Kidney (tissue), 14 donors: ENCODE data around the gene CLCNKA. TPM values are rescaled to one million over a fixed set of nuclear protein-coding genes. Genes with fewer than 3 reads are reported as not detected.

Source experiments
- DNase-seq, 5 donors: peaks; one replicate each; pipeline ENCODE4 v3.0.0-alpha.2; 2013 to 2020
- FAIRE-seq: peaks from 2 replicates; lab custom pipeline; 2012; peaks lifted over from hg19 to GRCh38; lab: Jason Lieb, UNC
- H3K27ac ChIP-seq, 2 donors: one replicate each; pipeline ENCODE4 v1.7.0; 2013; ENCODE audit warnings: low read depth in 2 of 2, low read length in 2 of 2, inconsistent platforms in 1 of 2
- H3K27me3 ChIP-seq: one replicate; pipeline ENCODE4 v1.7.1; 2013; ENCODE audit warnings: low read length, inconsistent platforms; ENCODE audit not compliant: control insufficient read depth, insufficient read depth
- H3K36me3 ChIP-seq, 3 donors: one replicate each; pipeline versions ENCODE4 v1.7.0 to v1.7.1; 2013; ENCODE audit warnings: low read length in 3 of 3, control low read depth in 1 of 3, inconsistent platforms in 1 of 3; ENCODE audit not compliant: insufficient read depth in 3 of 3, control insufficient read depth in 2 of 3
- H3K4me1 ChIP-seq, 3 donors: one replicate each; pipeline versions ENCODE4 v1.7.0 to v1.7.1; 2013; ENCODE audit warnings: low read length in 3 of 3, inconsistent platforms in 1 of 3, low read depth in 1 of 3; ENCODE audit not compliant: control insufficient read depth in 2 of 3, insufficient read depth in 2 of 3
- H3K4me3 ChIP-seq, 3 donors: one replicate each; pipeline versions ENCODE4 v1.7.0 to v1.8.1; 2013; ENCODE audit warnings: low read length in 3 of 3, control low read depth in 1 of 3, inconsistent platforms in 1 of 3
- H3K9ac ChIP-seq, 3 donors: one replicate each; pipeline versions ENCODE4 v1.7.0 to v1.7.1; 2013; ENCODE audit warnings: low read length in 3 of 3, control low read depth in 1 of 3, inconsistent platforms in 1 of 3
- H3K9me3 ChIP-seq, 3 donors: one replicate each; pipeline versions ENCODE4 v1.7.0 to v1.7.1; 2013; ENCODE audit warnings: low read length in 3 of 3, control low read depth in 1 of 3, inconsistent platforms in 1 of 3; ENCODE audit not compliant: control insufficient read depth in 2 of 3, insufficient read depth in 1 of 3
- CTCF ChIP-seq: IDR thresholded peaks from 3 replicates; pipeline ENCODE4 v1.5.1; 2012; ENCODE audit warnings: mild to moderate bottlenecking, moderate library complexity, borderline replicate concordance; ENCODE audit not compliant: insufficient read depth; ENCODE audit errors: extremely low read depth
- intact Hi-C: fragments of 100-400 bp; cut with DNase I; formaldehyde crosslinking; loops from one replicate; pipeline ENCODE4 v1.11.1; 2022
- polyA plus RNA-seq: library from polyadenylated mRNA; stranded (reverse); fragments of 350-450 nt; fragmentation: Illumina TruSeq; extraction: RNeasy Lipid Tissue Mini Kit (QIAGEN cat#74804); gene quantifications from one replicate; pipeline ENCODE4 v1.2.3, GENCODE V29; 2014; ENCODE audit warnings: low read depth, low replicate concordance; ENCODE audit not compliant: insufficient read depth
- total RNA-seq: library from RNA; stranded (reverse); fragmentation: NEBNext Ultra II Directional; extraction: Animal tissue kit (Norgen Biotek cat#: 25700); gene quantifications from one replicate; pipeline ENCODE4 v1.2.1, GENCODE V29; 2021
- donor health status: control.
- donor health status: control.
- donor health status: control.
- donor health status: control.
- donor health status: control.
- donor health status: DM: yes; HTN: yes; CAD: no.
- donor health status: Normal renal cell carcinoma (clear cell type).

The CLCNKA gene
- total and polyA plus RNA-seq, 2 donors from 2014 or later: 7.8 to 187 TPM

GRCh38 chr1:16011936-16012589 is 9.8 kb upstream of the CLCNKA start:
- Histone ChIP-seq H3K36me3 (no peaks in the 10 kb centered on the region), H3K27ac (peak overlapping the region; percentile 92 to 95), H3K4me1 (peaks cover 0 to 24% (median 17%) of the 10 kb centered on the region in 3 donors), H3K27me3 (no peaks in the 10 kb centered on the region), H3K9ac (peak overlapping the region in 1 of 3 donors; percentile 29), H3K4me3 (peak overlapping the region in 1 of 3 donors; percentile 21), H3K9me3 (no peaks in the 10 kb centered on the region)
- TF ChIP-seq CTCF: no peak
- intact Hi-C loops: no loop called here
- DNase-seq (no peak), FAIRE-seq (no peak)

- Histone ChIP-seq H3K4me3 (peak overlapping the region in 2 of 3 donors; percentile 21 to 26), H3K9ac (peak overlapping the region in 1 of 3 donors; percentile 29), H3K27ac (peak overlapping the region; percentile 92 to 95), H3K27me3 (no peaks in the 10 kb centered on the region), H3K4me1 (peaks cover 0 to 31% (median 17%) of the 10 kb centered on the region in 3 donors), H3K36me3 (no peaks in the 10 kb centered on the region), H3K9me3 (no peaks in the 10 kb centered on the region)
- intact Hi-C loops: no loop called here
- FAIRE-seq (no peak), DNase-seq (peak; percentile 69 to 94 (median 87))
- no peak for TF ChIP-seq CTCF
Observed at GRCh38 chr1:16012590-16013219, 9.1 kb upstream of the CLCNKA start.

- H3K9me3 ChIP-seq: no peaks in the 10 kb centered on the region
- peak overlapping the region in 2 of 3 donors; percentile 74 to 82 for H3K9ac ChIP-seq
- H3K27me3 ChIP-seq: no peaks in the 10 kb centered on the region
- H3K4me1 ChIP-seq: peaks cover 0 to 37% (median 17%) of the 10 kb centered on the region in 3 donors
- H3K4me3 ChIP-seq: peak overlapping the region in 1 of 3 donors; percentile 21
- intact Hi-C loops: no loop called here
- DNase-seq (peak; percentile 58 to 92 (median 84)), FAIRE-seq (no peak)
- H3K36me3 ChIP-seq: no peaks in the 10 kb centered on the region
- peak overlapping the region; percentile 92 to 95 for H3K27ac ChIP-seq
- no peak for TF ChIP-seq CTCF
Observed at GRCh38 chr1:16013220-16013907, 8.5 kb upstream of the CLCNKA start.
